A204.1 (cell line): ENCODE results near the gene NUP50.

Source experiments
- FAIRE-seq: peaks from 2 replicates; lab custom pipeline; 2012; peaks lifted over from hg19 to GRCh38; lab: Jason Lieb, UNC

NUP50 gene

GRCh38 chr22:45210577-45210976 is 46.9 kb downstream of the NUP50 start:
- no peak for FAIRE-seq

GRCh38 chr22:45210991-45211390 is 47.3 kb downstream of the NUP50 start:
- no peak for FAIRE-seq

GRCh38 chr22:45211435-45211834 is 47.7 kb downstream of the NUP50 start:
- FAIRE-seq, result no peak

- FAIRE-seq, result no peak
These were observed 48.1 kb downstream of the NUP50 start for GRCh38 chr22:45211848-45212247.

- no peak for FAIRE-seq
These were observed 48.6 kb downstream of the NUP50 start for GRCh38 chr22:45212306-45212709.

- FAIRE-seq, result no peak
These were observed 49.4 kb downstream of the NUP50 start for GRCh38 chr22:45212992-45213751.

GRCh38 chr22:45216133-45217003 is 52.6 kb downstream of the NUP50 start:
- FAIRE-seq, result no peak

GRCh38 chr22:45217345-45217744 is 53.6 kb downstream of the NUP50 start:
- no peak for FAIRE-seq

- no peak for FAIRE-seq
These were observed 54.1 kb downstream of the NUP50 start for GRCh38 chr22:45217806-45218205.

GRCh38 chr22:45218976-45219375 is 55.3 kb downstream of the NUP50 start:
- FAIRE-seq, result no peak

GRCh38 chr22:45221201-45221600 is 57.5 kb downstream of the NUP50 start:
- no peak for FAIRE-seq

GRCh38 chr22:45223304-45224117 is 59.8 kb downstream of the NUP50 start:
- FAIRE-seq, result no peak

- no peak for FAIRE-seq
These were observed 60.6 kb downstream of the NUP50 start for GRCh38 chr22:45224331-45224730.

- no peak for FAIRE-seq
These were observed 61.4 kb downstream of the NUP50 start for GRCh38 chr22:45224988-45225731.

- no peak for FAIRE-seq
These were observed 62.2 kb downstream of the NUP50 start for GRCh38 chr22:45225732-45226502.

- no peak for FAIRE-seq
These were observed 62.9 kb downstream of the NUP50 start for GRCh38 chr22:45226503-45227186.

- FAIRE-seq, result no peak
These were observed 64.1 kb downstream of the NUP50 start for GRCh38 chr22:45227645-45228400.

- FAIRE-seq, result no peak
These were observed 64.7 kb downstream of the NUP50 start for GRCh38 chr22:45228401-45228754.

- FAIRE-seq, result no peak
These were observed 65.5 kb downstream of the NUP50 start for GRCh38 chr22:45229181-45229580.
